Left ventricle myocardium inferior (tissue), 1 donor: ENCODE results near the gene TUBB2A. TPM values are rescaled to one million over a fixed set of nuclear protein-coding genes. Genes with fewer than 3 reads are reported as not detected.
A peak's percentile ranks its signal among the peaks of the same experiment; 100 is the strongest.
"Not testable (repeated sequence)": the region's sequence is repeated elsewhere in the genome, so short reads cannot be mapped to it uniquely, and the experiment has no call there.

Experiments used
- DNase-seq: peaks from one replicate; pipeline ENCODE4 v3.0.0-alpha.2; 2020
- H3K27ac ChIP-seq: fragments of 200-600 bp; replicated peaks from 2 replicates; pipeline ENCODE4 v1.8.0; 2021
- H3K27me3 ChIP-seq: fragments of 200-600 bp; 2 replicates; pipeline ENCODE4 v1.8.0; 2021; ENCODE audit warnings: low read depth
- H3K36me3 ChIP-seq: fragments of 200-600 bp; 2 replicates; pipeline ENCODE4 v1.8.0; 2021
- H3K4me1 ChIP-seq: fragments of 200-600 bp; 2 replicates; pipeline ENCODE4 v1.8.0; 2021
- H3K4me3 ChIP-seq: fragments of 200-600 bp; 2 replicates; pipeline ENCODE4 v1.8.0; 2021; ENCODE audit warnings: mild to moderate bottlenecking, moderate library complexity
- H3K9me3 ChIP-seq: fragments of 200-600 bp; replicated peaks from 2 replicates; pipeline ENCODE4 v1.8.0; 2021
- intact Hi-C: fragments of 100-400 bp; cut with micrococcal nuclease; formaldehyde crosslinking; loops from one replicate; pipeline ENCODE4 v1.11.0; 2022
- total RNA-seq: library from RNA; stranded (reverse); fragmentation: NEBNext Ultra II Directional; extraction: Animal tissue kit (Norgen Biotek cat#: 25700); gene quantifications from one replicate; pipeline ENCODE4 v1.2.1, GENCODE V29; 2021
- TF ChIP-seq, protein P1 (sequence below): fragments of 200-600 bp; IDR thresholded peaks from 2 replicates; pipeline ENCODE4 v1.8.0; 2021; ENCODE audit warnings: antibody characterized with exemption, mild to moderate bottlenecking, borderline replicate concordance
- donor health status: DM: no; HTN: yes; CAD: no; lungs with severe emphysema.

The TUBB2A gene
- total RNA-seq, 1 donor from 2014 or later: 13.9 TPM

DNA sequence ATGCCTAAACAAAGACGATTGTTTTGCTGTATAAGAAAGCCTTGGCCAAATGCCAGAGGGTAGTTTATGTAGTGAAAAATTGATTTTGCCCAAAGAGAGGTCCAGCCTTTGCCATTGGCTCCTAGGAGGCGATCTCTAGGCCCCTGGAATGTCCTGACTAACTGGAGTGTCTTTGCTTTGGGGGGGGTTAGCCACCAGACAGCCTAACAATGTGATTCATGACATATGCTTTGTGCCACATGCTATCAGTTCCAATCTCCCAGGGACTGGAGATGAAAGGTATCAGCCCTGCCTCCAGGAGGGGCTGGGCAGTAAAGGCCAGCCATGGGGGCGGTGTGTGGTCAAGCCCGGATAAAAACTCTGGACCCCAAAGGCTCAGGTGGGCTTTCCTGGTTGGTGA is 32.7 kb upstream of the TUBB2A start:
- intact Hi-C loops: no loop called here
- Histone ChIP-seq H3K9me3 (no peaks in the 10 kb centered on the region), H3K36me3 (no peaks in the 10 kb centered on the region), H3K27me3 (no peaks in the 10 kb centered on the region), H3K27ac (no peak overlapping the region), H3K4me3 (no peak overlapping the region), H3K4me1 (peaks cover 6% of the 10 kb centered on the region)
- no peak for DNase-seq
- TF ChIP-seq, protein P1, sequence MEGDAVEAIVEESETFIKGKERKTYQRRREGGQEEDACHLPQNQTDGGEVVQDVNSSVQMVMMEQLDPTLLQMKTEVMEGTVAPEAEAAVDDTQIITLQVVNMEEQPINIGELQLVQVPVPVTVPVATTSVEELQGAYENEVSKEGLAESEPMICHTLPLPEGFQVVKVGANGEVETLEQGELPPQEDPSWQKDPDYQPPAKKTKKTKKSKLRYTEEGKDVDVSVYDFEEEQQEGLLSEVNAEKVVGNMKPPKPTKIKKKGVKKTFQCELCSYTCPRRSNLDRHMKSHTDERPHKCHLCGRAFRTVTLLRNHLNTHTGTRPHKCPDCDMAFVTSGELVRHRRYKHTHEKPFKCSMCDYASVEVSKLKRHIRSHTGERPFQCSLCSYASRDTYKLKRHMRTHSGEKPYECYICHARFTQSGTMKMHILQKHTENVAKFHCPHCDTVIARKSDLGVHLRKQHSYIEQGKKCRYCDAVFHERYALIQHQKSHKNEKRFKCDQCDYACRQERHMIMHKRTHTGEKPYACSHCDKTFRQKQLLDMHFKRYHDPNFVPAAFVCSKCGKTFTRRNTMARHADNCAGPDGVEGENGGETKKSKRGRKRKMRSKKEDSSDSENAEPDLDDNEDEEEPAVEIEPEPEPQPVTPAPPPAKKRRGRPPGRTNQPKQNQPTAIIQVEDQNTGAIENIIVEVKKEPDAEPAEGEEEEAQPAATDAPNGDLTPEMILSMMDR: no peak

DNA sequence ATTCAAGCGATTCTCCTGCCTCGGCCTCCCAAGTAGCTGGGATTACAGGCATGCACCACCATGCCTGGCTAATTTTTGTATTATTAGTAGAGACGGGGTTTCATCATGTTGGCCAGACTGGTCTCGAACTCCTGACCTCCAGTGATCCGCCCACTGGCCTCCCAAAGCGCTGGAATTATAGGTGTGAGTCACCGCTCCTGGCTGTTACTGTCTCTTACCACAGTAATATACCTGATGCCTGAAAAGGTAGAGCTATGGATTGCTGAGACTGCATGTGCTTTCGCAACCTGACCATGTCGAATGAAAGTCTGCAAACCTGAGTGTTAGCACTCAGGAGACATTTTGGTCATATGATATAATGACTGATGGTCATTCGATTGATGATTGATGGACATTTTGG is 31.8 kb upstream of the TUBB2A start:
- DNase-seq, H3K36me3 ChIP-seq, H3K9me3 ChIP-seq, H3K27me3 ChIP-seq, H3K4me3 ChIP-seq, intact Hi-C loops, H3K27ac ChIP-seq, H3K4me1 ChIP-seq: not testable (repeated sequence)

DNA sequence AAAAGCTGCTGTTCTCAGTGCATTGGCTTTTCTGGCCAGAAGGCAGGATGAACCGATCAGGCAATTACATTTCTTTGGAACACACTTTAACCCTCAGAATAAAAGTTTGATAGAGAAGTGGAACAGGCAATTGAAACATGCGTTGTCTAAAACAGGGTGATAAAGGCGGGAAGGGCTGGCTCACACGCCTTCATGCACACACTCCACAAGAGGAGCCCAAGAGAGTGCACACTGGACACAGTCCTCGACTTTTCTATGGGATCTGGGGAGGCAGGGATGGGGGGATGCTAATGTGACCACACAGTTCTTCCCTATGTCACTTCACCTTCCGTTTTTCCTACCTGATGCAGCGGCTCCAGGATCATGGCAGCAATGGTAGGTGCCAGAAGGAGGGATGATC is 30.9 kb upstream of the TUBB2A start:
- no peaks in the 10 kb centered on the region for H3K4me1 ChIP-seq
- H3K27me3 ChIP-seq: peaks cover 4% of the 10 kb centered on the region
- no peak overlapping the region for H3K27ac ChIP-seq
- no peak for DNase-seq
- no peaks in the 10 kb centered on the region for H3K36me3 ChIP-seq
- no peak overlapping the region for H3K4me3 ChIP-seq
- TF ChIP-seq, protein P1: no peak
- intact Hi-C loops: no loop called here
- no peaks in the 10 kb centered on the region for H3K9me3 ChIP-seq

- Histone ChIP-seq H3K4me3 (no peak overlapping the region), H3K9me3 (no peaks in the 10 kb centered on the region), H3K4me1 (no peaks in the 10 kb centered on the region), H3K27ac (no peak overlapping the region), H3K36me3 (no peaks in the 10 kb centered on the region), H3K27me3 (peaks cover 4% of the 10 kb centered on the region)
- DNase-seq: no peak
- TF ChIP-seq, protein P1: no peak
- intact Hi-C loops: no loop called here
Measured at GRCh38 chr6:3186974-3187382, 29.6 kb upstream of the TUBB2A start.

DNA sequence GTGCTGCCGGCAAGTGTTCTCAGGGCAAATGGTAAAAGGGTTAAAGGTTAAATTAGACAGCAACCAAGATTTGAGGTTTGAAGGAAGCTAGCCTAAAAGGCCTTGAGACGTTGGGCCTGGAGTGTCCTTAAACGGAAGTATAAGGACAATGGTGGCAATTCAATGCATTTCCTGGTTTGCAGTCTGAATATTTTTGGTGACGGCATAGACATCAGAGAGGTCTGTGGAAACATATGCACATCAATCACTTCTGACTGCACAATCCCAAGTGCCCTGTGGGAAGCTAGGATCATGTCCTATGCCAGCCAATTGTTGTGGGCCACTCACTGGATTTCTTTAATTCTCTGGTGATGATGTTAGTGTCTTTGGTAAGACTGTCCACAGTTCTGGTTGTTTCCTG is 25.7 kb upstream of the TUBB2A start:
- Histone ChIP-seq H3K4me1 (no peaks in the 10 kb centered on the region), H3K9me3 (no peaks in the 10 kb centered on the region), H3K4me3 (no peak overlapping the region), H3K36me3 (no peaks in the 10 kb centered on the region), H3K27me3 (peaks cover 15% of the 10 kb centered on the region), H3K27ac (no peak overlapping the region)
- DNase-seq: no peak
- TF ChIP-seq, protein P1: no peak
- intact Hi-C loops: no loop called here

DNA sequence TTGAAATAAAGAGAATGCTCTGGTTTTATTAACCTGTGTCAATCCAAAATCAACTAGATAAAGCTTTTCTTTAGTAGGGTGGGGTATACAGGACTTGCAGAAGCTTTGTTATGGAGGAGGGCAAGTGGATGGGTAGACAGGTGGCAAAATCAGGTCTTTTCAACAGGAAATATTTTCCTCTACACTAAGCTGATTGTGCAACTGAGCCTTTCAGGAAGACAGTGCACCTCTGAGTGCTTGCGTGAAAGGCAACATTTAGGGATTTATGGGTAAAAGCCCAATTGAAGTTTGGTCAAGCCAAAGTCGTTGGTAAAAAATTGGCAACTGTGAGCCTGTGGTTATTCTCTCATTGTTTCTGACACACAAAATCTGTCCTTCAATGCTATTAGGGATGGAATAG is 23.8 kb upstream of the TUBB2A start:
- Histone ChIP-seq H3K9me3 (no peaks in the 10 kb centered on the region), H3K4me3 (no peak overlapping the region), H3K27me3 (peaks cover 15% of the 10 kb centered on the region), H3K36me3 (no peaks in the 10 kb centered on the region), H3K27ac (no peak overlapping the region), H3K4me1 (no peaks in the 10 kb centered on the region)
- no peak for DNase-seq
- TF ChIP-seq, protein P1: no peak
- intact Hi-C loops: no loop called here

- peak overlapping the region; percentile 49 for H3K4me3 ChIP-seq
- peaks cover 14% of the 10 kb centered on the region for H3K27me3 ChIP-seq
- intact Hi-C loops, H3K4me1 ChIP-seq, DNase-seq, H3K36me3 ChIP-seq, H3K9me3 ChIP-seq, H3K27ac ChIP-seq: not testable (repeated sequence)
Measured at GRCh38 chr6:3179945-3180344, 22.6 kb upstream of the TUBB2A start.

DNA sequence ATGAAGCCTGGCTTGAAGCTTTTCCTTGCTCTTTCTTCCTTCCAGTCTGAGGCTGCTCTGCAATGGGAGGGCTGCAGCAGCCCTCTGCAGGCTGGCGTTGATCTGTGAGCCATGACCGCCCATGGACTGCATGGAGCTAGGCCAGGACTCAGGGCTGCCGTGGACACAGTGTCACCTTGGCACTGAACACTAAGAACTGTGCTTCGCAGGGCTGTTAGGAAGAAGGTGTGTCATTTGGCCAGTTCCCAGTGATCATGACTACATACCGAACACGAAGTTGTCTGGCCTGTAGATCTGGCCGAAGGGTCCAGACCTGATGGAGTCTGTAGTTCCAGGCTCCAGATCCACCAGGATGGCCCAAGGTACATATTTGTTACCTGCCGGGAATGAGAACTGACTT is 21.3 kb upstream of the TUBB2A start:
- intact Hi-C loops, H3K9me3 ChIP-seq, H3K27ac ChIP-seq, H3K4me3 ChIP-seq, H3K4me1 ChIP-seq, DNase-seq, H3K36me3 ChIP-seq: not testable (repeated sequence)
- H3K27me3 ChIP-seq: peaks cover 11% of the 10 kb centered on the region
